HG02763 (cell line): ENCODE results near the gene MST1.

Source experiments
- ATAC-seq: cut with Tn5 transposase; IDR thresholded peaks from one replicate; pipeline ENCODE4 v1.9.1; 2021; ENCODE audit warnings: mild to moderate bottlenecking, moderate library complexity; ENCODE audit not compliant: unreplicated experiment

Gene MST1

DNA sequence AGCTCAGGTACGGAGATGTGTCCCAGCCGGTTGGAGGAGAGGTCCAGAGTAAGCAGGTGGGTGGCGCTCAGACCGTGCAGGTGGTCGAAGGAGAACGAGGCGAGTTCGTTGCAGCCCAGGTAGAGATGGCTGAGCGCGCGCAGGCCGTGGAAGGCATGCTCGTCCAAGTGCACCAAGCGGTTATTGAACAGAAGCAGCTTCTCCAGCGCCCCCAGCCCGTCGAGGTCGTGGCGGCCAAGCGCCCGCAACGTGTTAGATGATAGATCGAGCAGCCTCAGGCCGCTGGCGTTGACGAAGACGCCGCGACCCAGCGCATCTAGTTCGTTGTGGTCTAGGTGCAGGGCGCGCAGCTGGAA, 29.6 kb upstream of the MST1 start:
- no peak for ATAC-seq

DNA sequence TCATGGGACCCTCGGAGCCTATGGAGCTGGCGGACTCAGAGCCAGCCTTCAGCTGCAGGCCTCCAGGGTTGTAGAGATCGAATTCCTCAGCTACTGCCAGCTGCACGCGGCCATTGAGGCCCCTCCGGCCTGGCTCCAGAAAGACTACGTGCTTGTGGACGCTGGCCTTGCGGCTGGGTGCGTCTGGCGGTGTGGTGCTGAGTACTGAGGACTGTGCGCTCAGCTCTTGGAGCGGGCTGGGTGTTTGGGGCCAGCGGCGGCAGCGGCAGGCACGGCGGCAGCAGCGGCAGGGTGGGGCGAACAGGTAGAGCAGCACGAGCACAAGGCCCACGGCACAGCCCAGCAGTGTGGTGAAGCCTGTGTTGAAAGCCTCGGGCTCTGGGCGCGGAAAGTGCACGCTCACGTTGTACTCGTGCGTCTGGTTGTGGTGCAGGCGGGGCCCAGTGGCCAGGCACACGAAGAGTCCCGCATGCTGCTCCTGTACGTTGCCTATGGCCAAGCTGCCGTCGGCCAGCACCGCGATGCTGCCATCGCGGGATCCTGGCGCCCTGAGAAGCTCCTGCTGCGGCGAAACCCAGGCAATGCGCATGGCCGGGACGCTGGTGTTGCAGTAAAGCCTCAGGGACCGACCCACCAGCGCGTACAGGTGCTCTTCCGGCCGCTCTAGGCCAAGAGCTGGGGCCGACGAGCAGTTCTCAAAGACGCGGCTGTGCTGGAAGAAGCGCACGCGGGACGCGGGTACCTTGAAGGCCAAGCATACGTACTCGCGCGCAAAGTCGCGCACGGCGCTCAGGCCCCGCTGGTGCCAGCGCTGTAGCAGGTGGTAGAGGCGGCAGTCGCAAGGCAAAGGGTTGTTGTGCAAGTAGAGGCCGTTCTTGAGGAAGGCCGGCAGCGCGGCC, 28.9 kb upstream of the MST1 start:
- no peak for ATAC-seq

DNA sequence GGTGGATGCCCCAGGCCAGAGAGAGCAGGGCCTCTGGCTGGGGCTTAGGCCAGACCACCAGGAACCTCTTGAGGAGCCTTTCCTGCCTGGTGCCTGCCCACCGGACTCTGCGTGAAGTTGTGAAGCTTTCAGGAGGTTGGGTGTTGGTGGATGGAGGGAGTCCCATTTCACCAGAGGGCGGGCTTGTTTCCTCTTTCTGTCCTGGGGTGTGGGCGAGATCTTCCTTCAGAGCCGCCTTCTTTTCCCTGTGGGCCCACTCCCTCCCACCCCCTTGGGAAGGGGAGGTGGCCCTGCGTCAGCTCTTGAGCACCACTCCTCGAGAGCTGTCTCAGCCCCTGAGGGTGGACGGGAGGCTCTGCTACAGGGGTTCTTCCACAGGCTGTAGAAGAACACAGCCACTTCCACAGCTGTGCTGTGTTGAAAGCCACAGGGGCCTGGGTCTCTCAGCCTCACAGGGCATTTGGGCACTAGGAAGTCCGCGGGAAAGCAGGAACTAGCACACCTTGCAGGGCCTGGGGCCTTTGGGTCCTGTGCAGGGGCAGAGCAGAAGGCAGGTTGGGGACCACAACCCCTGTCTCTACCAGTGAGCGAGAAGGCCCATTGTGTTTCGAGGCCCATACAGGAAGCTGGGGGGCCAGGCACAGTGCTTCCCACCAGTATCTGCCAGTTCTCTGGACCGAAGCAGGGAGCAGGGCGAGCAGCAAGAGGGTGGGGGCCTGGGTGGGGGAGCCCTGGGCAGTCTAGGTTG, 28.1 kb upstream of the MST1 start:
- ATAC-seq: no peak

DNA sequence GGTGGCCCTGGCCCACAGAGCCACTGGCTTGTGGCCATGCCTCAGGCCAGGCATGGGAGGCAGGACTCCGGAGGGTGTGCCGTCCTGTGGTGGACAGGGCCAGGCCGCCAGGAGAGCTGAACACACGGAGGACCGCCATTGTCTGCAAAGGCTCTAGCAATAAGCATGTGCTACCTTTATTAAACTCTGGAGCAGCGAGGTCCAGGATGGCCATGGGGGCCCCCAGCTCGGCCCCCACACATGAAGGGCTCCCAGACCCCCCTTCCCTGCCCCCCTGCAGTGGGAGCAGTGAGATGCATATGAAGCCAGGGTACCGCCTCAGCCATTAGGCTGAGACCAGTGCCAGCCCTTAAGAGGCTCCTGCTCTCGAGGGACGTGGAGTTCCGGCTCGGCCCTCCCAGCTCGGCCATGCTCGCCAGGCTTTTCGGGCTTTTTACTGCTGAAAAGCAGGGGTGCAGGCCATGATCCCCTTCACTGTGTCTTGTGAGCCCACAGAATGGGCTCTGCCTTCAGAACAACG, 27.5 kb upstream of the MST1 start:
- no peak for ATAC-seq

DNA sequence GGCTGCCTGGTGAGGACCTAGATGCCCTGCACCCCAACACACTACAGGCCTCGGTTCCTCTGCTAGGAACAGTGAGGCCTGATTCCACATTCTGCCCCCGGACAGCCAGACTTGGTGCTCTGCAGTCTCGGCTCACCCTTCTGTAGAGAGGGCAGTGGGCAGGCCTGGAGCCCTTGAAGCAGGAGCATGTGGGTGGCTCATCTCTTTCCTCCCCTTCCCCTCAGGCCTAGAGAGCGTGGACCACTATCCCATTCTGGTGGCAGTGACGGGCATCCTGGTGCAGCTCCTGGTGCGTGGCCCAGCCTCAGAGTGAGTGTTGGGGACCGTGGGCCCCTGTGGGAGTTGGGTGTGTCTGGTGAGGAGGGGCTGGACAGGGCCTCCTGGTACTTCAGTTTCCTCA, 26.9 kb upstream of the MST1 start:
- ATAC-seq: no peak

DNA sequence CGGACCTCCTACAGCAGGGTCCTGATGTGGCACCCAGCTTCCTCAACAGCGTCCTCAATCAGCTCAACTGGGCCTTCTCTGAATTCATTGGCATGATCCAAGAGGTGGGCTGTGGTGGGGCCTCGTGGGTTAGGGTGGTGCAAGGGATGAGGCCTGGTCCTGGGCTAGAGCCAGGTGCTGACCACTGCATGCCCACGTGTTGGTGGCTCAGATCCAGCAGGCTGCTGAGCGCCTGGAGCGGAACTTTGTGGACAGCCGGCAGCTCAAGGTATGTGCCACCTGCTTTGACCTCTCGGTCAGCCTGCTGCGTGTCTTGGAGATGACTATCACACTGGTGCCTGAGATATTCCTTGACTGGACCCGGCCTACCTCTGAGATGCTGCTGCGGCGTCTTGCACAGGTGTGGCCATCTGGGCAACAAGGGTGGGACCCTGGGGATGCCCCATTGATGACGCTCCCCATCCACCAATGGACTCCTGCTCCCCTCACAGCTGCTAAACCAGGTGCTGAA, 26.4 kb upstream of the MST1 start:
- no peak for ATAC-seq

DNA sequence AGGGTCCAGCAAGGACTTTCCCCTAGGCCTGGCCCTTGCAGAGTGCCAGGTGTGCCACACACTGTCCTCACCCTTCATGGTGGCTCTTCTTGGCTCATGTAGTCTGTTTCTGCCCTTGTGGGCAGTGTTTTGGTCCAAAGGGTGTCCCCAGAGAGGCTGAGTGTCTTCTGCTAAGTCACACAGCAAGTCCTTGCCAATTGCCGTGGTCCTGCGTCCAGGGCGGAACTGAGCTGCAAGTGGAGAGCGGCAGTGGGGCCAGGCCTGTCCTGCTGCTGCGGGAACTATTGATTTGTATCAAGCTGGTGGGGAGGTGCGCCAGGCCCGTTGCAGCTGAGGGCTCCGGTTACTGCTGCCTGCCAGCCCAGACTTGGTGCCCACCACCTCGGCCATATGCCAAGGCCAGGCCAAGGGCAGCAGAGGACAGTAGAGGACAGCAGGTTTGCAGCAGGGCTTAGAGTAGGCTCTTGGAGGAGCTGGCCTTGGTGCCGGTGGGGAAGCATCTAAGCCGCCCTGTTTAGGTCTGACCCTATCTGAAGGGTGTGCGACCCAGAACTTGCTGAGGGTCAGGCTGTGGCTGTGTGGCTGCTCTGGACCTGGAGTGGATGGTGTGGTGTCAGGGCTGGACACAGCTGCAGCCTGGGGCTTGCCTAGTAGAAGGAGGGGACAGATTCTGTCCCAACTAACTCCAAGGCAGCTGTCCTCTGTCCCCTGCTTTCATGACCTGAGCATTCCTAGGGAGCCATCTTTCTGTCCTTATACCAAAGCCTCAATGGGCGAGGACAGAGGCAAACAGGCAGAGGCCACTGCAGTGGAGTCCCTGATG, 25.7 kb upstream of the MST1 start:
- no peak for ATAC-seq

DNA sequence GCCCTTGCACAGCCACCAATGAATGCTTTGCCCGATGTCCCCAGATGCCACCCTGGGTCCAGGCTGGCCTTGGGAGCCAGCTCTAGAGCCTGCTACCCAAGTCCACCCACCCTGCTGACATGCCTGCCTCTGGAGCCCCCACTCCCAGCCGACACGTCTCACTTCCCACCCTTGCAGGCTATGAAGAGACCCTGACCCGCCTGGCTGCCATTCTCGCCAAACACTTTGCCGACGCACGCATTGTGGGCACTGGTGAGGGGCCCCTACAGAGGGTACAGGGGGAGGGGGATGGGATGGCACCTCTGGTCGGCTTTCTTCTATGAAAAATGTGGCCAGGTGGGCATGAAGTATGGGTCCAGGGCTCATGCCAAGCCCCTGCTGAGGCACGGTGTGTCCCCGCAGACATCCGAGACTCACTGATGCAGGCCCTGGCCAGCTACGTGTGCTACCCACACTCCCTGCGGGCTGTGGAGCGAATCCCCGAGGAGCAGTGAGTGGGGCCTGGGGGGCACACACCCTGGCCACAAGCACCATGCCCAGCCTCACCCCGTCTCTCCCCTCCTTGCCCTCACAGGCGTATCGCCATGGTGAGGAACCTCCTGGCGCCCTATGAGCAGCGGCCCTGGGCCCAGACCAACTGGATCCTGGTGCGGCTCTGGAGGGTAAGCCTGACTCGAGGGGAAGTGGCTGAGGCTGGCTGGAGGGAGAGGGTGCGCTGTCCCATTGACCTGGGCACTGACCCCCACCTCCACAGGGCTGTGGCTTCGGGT, 24.2 kb upstream of the MST1 start:
- ATAC-seq: no peak

DNA sequence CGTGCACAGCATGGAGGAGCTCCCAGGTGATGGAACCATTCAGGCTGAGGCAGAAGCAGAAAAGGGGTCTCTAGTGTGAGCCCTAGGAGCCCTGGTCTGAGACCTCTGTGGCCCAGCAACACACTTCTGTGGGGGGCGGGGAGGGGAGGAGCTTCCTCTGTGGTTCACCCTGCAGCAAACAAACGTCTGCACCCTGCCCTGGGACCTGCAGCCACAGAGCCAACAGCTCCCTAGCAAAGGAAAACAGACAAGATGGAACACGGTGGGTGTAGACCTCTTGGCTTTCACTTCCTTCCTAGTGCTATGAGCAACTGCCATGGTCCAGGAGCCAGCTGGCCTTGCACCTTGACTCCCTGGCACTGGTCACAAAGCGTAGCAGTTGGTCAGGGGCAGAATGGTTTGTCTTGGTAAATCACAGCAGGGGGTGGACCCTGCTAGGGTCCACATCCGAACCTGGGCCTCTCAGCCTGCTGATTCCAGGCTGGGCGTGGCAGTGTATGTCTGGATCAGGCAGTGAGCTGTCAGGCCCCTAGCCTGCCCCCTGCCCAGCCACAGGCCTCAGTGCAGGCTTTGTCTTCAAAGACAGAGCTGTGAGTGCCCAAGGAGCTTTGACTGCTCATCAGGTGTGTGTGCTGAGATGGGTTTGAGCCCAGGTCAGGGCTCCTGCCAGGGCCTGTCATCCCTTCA, 23.5 kb upstream of the MST1 start:
- ATAC-seq: no peak

DNA sequence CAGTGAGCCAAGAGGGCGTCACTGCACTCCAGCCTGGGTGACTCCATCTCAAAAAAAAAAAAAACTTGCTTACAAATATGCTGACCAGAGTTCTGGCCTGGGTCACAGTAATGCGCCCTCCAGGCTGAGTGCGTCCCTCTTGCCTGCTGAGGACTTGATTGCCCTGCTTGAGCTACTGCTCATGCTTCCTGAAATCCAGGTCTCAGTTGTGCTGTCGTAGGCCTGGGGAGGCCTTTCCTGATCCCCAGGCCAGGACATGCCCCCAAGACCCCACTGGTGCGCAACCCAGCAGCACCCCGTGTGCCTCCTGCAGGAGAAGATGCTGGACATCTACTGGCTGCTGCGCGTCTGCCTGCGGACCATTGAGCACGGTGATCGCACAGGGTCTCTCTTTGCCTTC, 22.9 kb upstream of the MST1 start:
- no peak for ATAC-seq

DNA sequence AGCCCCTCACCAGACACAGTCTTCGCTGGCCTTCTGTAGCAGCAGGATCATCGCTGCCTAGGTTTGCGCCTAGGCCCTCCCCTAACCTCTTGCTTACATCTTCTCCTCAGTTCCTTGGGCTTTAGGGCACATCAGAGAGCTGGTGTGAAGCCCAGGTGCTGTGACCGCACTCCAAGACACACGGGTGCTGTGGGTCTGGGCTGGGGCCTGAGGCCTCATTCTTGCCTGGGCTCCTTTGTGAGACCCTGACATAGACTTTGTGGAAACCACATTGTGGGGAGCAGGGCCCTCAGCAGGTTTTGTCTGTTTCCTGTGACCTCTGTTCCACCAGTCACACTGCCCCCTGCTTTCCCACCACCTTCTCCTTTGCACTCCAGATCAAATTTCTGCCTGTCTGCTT, 22.2 kb upstream of the MST1 start:
- ATAC-seq: no peak

DNA sequence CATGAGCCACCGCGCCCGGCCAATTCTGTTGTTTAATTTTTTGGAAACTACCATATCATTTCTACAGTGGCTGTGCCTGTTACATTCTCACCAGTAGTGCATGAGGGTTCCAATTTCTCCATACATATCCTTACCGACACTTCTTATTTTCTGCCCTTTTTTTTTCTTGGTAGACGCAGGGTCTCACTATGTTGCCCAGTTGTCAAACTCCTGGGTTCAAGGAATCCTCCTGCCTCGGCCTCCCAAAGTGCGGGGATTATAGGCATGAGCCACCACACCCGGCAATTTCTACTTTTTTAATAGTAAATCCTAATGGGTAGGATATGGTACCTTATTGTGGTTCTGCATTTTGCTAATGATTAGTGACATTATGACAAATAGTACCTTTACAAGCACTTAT, 20.6 kb upstream of the MST1 start:
- no peak for ATAC-seq

DNA sequence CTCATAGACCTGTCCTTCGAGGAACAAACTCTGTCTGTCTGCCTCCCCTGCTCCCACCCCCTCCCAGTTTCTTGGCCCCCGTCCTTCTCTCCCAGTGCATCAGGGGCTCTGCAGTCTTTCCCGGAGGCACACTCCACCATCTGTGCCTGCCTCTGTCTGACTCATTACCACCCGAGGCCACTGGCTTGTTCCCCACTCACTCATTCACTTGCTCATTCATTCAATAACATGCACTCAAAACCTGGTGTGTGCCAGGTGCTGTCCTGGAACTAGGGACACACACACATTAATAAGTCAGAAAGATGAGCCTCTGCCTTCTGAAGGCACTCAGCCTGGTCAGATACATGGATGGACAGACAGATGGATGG, 17.8 kb upstream of the MST1 start:
- ATAC-seq: no peak

DNA sequence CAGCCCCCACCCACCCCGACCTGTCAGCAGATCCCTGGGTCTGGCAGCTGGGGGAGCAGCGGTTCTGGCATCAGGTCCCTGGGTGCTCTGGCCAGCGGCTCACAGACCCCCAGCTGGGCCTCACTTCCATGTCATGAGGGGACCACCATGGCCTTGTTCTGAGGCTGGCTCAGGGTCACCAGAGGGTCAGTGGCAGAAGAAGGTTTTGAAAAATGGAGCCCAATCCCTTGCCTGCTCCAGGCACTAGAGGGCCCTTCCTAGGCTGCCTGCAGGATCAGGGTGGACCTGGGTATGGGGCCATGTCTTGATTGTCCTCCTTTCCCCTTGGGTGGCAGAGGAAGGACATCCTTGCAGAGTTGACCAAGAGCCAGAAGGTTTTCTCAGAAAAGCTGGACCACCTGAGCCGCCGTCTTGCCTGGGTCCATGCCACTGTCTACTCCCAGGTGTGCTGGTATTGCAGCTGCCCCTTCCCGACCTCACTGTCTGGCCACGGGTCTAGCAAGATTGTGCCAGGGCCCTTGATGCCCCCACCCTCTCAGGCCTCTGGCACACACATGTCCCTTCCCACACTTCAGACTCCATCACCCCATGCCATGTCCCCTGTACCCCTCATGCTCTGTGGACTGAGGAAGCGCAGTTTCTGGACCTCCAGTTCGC, 17.3 kb upstream of the MST1 start:
- ATAC-seq: no peak

DNA sequence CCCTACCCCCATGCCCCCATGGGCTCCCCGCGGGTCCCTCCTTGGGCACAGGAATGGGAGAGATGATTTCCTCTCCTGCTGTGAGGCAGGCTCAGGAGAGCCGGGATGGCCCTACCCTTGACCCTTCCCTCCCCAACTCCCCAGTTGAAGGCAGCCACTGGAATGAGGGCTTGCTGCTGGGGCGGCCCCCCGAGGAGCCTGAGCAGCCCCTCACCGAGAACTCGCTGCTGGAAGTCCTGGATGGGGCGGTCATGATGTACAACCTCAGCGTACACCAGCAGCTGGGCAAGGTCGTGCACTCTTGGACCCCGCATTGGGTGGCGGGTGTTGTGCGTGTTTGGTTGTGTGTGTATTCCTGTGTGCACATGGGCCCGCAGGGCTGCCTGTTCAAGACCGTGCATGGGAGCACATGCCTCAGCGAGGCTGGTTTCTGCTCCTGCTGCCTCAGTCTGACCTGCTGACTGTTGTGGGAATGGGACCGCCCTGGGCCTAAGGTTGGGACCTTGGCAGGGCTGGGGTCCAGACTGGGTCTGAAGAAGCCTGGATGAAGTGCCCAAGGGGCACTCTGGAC, 16.2 kb upstream of the MST1 start:
- no peak for ATAC-seq

DNA sequence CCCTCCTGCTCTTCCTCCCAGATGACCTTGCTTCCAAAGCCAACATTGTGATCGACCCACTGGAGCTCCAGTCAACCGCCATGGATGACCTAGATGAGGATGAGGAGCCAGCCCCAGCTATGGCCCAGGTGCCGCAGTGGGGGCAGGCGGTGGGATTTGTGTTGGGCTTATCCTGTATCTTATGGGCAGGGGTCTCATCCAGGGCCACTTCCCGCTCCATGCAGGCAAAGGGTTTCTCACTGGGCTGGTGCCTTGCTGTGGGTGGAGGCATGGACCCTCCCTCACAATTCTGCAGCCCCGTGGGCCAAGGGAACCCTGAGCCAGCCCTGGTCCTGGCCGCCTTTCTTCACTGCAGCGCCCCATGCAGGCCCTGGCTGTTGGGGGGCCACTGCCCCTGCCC, 15.4 kb upstream of the MST1 start:
- no peak for ATAC-seq

DNA sequence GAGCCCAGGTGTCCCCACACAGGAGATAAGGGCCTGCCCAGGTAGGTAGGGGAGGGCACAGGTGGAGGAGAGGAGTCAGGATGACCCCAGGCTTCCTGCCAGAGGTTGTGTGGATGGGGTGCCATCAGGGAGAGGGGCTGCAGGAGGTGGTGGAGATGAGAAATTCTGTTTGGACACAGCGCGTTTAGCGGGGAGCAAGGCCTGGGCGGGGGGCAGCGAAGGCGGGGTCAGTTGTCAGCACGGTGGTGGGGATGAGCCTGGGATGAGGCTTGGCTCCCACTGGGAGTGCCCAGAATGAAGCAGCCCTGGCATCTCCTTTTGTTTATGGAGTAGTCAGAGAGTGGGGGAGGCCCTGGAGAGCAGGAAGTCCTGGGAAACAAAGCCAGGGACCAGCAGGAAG, 14.7 kb upstream of the MST1 start:
- no peak for ATAC-seq

DNA sequence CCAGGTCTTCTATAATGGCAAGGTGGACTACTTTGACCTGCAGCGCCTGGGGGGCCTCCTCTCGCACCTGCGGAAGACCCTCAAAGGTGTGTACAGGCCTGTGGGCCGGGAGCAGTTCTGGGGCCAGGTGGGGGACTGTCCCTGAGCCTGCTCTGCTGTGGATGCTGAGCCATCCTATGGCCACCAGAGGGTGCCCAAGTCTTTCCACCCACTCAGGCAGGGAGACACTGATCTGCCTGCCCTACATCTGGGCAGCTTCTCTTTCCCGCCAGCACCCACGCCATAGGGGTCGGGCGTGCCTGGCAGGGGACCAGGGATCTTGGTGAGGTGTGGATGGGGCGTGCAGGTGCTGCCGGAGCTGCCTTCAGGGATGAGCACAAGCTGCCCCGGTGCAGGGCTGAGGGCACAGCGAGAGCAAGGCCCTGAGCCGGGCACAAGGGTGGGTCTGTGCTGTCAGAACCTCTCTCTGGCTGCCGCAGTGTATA, 14.2 kb upstream of the MST1 start:
- peak; percentile 61 for ATAC-seq

DNA sequence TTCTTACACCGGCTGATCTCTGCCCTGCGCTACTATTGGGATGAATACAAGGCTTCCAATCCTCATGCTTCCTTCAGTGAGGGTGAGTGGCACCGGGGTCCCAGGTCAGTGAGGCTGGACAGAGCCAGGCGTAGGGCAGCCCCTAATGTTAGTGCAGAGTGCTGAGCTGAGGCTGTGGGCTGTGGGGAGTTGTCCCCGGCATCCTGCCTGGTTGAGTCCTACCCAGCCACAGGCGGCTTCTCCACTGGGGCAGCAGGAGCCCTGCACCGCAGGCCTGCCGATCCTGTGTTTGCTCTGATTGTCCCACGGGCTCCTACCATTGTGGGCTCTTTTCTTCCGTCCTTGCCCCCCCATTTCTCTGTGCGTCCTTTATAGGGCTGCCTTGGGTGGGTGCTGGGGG, 13.4 kb upstream of the MST1 start:
- no peak for ATAC-seq
